Stimulated activated CD8-positive, alpha-beta memory T cell treated with anti-CD3 and anti-CD28 coated beads, Interleukin-7, amount 100 ng/mL, for 48 hours (primary cell): Measurements from ENCODE around the gene SEC14L5.
"Not testable (repeated sequence)": the region's sequence is repeated elsewhere in the genome, so short reads cannot be mapped to it uniquely, and the experiment has no call there.

Experiments
- DNase-seq, 2 donors: peaks; one replicate each; pipeline ENCODE4 v3.0.0-alpha.2; 2020; ENCODE audit warnings: low read depth in 1 of 2; ENCODE audit errors: extremely low read depth in 1 of 2

Gene SEC14L5

GRCh38 chr16:4929619-4930018 lies 28.5 kb upstream of the SEC14L5 start:
- DNase-seq = not testable (repeated sequence)

GRCh38 chr16:4931381-4931780 lies 26.7 kb upstream of the SEC14L5 start:
- DNase-seq = no peak

GRCh38 chr16:4933433-4933832 lies 24.7 kb upstream of the SEC14L5 start:
- no peak for DNase-seq

GRCh38 chr16:4933871-4934395 lies 24.2 kb upstream of the SEC14L5 start:
- no peak for DNase-seq

- no peak for DNase-seq
Measured at GRCh38 chr16:4934591-4934990, 23.5 kb upstream of the SEC14L5 start.

- DNase-seq = no peak
Measured at GRCh38 chr16:4935241-4935855, 22.8 kb upstream of the SEC14L5 start.

GRCh38 chr16:4936181-4936990 lies 21.7 kb upstream of the SEC14L5 start:
- DNase-seq = no peak

GRCh38 chr16:4936991-4937781 lies 20.9 kb upstream of the SEC14L5 start, which contains the start of gene PPL:
TSS of gene PPL (minus strand) at chr16:4937148. CDS start at chr16:4937045, 103 bp downstream.
- DNase-seq = no peak

- no peak for DNase-seq
Measured at GRCh38 chr16:4937782-4938682, 20.1 kb upstream of the SEC14L5 start.

GRCh38 chr16:4938683-4939030 lies 19.5 kb upstream of the SEC14L5 start:
- DNase-seq = no peak

GRCh38 chr16:4940719-4941118 lies 17.4 kb upstream of the SEC14L5 start:
- DNase-seq = no peak

- DNase-seq = no peak
Measured at GRCh38 chr16:4942481-4942880, 15.6 kb upstream of the SEC14L5 start.

GRCh38 chr16:4944333-4945281 lies 13.5 kb upstream of the SEC14L5 start:
- no peak for DNase-seq

GRCh38 chr16:4945560-4946502 lies 12.3 kb upstream of the SEC14L5 start:
- DNase-seq = no peak

GRCh38 chr16:4946917-4947316 lies 11.2 kb upstream of the SEC14L5 start:
- no peak for DNase-seq

GRCh38 chr16:4947722-4948503 lies 10.2 kb upstream of the SEC14L5 start:
- DNase-seq = no peak
